Measurements from ENCODE around the gene CADPS2. TPM values are rescaled to one million over a fixed set of nuclear protein-coding genes. Genes with fewer than 3 reads are reported as not detected.

CADPS2 gene
- total and polyA plus RNA-seq, 10 of the 15 experiments (the other 5 are each of a cell fraction or from before 2014, with no cell fraction given), result 0.05 to 7.5 (median 0.25) TPM

GRCh38 chr7:122544463-122544862 is 341.8 kb downstream of the CADPS2 start (continued):
- TF ChIP-seq POLR2AphosphoS5 (IDR thresholded peaks at IDR 0.05; ENCODE audit: low read length) (no peak), LARP7 (IDR thresholded peaks at IDR 0.05) (0 out of 2 replicates have a peak, but pooled peaks have one; percentile 38), ZBTB33 (IDR thresholded peaks at IDR 0.05) (no peak), E2F4 (IDR thresholded peaks at IDR 0.05; ENCODE audit: low read depth, low read length) (no peak), USF1 (IDR thresholded peaks at IDR 0.05; ENCODE audit: borderline replicate concordance, extremely low read length, insufficient read depth, low read depth, low read length) (no peak), SMAD5 (IDR thresholded peaks at IDR 0.05; ENCODE audit: low read depth) (no peak), RELB (IDR thresholded peaks at IDR 0.05; ENCODE audit: low read depth) (0 out of 2 replicates have a peak, but pooled peaks have one; percentile 46), ZNF24 (IDR thresholded peaks at IDR 0.05) (peak; percentile 65; the same call in 1 of the 2 replicates), TBL1XR1 (IDR thresholded peaks at IDR 0.05; ENCODE audit: low read depth, low read length) (no peak), NFXL1 (IDR thresholded peaks at IDR 0.05; ENCODE audit: borderline replicate concordance) (no peak), IRF5 (IDR thresholded peaks at IDR 0.05; ENCODE audit: borderline replicate concordance) (no peak), NR2C1 (IDR thresholded peaks at IDR 0.05) (no peak), ZNF274 (IDR thresholded peaks at IDR 0.05; ENCODE audit: insufficient read depth, insufficient read length) (no peak), TAF1 (IDR thresholded peaks at IDR 0.05; ENCODE audit: borderline replicate concordance, low read depth, low read length) (no peak), KAT2A (conservative IDR thresholded peaks at IDR 0.05; ENCODE audit: control insufficient read depth, low read depth, low read length) (no peak), TCF7 (IDR thresholded peaks at IDR 0.05; ENCODE audit: borderline replicate concordance) (no peak), BACH1 (IDR thresholded peaks at IDR 0.05; ENCODE audit: borderline replicate concordance) (peak; percentile 46; the same call in 1 of the 2 replicates), PBX3 (IDR thresholded peaks at IDR 0.05; ENCODE audit: insufficient replicate concordance, low read depth, low read length) (no peak), MEF2B (IDR thresholded peaks at IDR 0.05; ENCODE audit: partially characterized antibody, poor library complexity, severe bottlenecking) (no peak)
